CD4-positive, alpha-beta T cell treated with Interferon alpha-2 for 1 hour (primary cell): Measurements from ENCODE around the gene DOCK2.
A peak's percentile ranks its signal among the peaks of the same experiment; 100 is the strongest.
"Not testable (repeated sequence)": the region's sequence is repeated elsewhere in the genome, so short reads cannot be mapped to it uniquely, and the experiment has no call there.

Source experiments
- DNase-seq, 2 donors: peaks; one replicate each; pipeline ENCODE4 v3.0.0-alpha.2; 2020 to 2022

Gene DOCK2

DNA sequence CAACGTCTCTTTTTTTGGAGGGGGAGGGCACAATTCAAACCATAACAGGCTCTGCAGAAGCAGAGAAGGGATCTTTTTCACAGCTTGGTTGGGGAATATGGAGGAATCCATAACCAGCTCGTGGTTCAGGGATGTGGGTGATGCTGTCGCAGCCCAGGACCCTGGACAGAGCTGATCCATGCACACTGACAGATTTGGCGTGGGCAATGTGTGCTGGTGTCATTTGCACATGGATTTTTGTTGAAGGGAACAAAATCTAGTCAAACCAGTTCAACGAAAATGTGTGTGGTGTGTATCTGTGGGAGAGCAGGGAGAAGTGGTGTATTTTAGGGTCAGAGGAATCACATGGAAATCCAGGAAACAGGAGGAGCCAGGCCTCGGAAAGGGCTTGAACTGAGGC, 4.2 kb downstream of the DOCK2 start:
- no peak for DNase-seq

GRCh38 chr5:169646856-169647255, 9.8 kb downstream of the DOCK2 start:
- no peak for DNase-seq

DNA sequence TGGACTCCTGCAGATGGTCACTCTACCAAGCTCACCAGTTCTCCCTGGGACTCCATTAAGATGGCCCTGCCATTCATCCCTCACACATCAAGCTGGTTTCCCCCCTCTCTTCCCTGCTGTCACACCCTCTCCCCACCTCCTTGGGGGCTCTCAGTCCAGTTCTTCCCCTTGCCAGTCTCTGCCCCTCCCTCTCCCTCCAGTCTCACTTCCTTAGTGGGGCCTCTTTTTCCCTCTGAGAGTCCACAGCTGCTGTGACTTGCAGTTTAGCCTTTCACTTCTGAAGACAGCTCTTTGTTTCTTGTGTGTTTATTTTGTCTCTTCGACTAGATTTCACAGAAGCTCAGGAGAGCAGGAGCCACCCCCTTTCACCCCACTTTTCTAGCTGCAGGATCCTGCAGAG, 10.5 kb downstream of the DOCK2 start:
- peak in 1 of 2 donors; percentile 17 for DNase-seq

GRCh38 chr5:169648725-169649310, 11.7 kb downstream of the DOCK2 start:
- DNase-seq: no peak

DNA sequence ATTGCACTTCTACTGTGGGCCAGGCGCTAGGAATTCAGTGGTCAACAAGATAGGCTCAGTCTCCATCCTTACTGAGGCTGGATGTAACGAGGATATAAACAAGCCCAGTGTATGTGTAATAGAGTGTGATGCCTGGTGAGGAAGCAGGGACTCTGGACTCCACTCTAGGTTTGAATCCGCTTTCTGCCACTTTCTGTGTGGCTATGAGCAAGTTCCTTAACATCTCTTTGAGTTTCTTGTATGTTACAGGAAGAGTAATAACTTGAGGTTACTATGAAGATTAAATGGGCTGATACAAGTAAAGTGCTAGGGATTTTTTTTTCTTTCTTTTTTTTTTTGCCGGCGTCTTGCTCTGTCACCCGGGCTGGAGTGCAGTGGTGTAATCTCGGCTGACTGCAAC, 12.4 kb downstream of the DOCK2 start:
- DNase-seq: peak in 1 of 2 donors; percentile 31

- DNase-seq: peak in 1 of 2 donors; percentile 47
These were observed 13.7 kb downstream of the DOCK2 start for GRCh38 chr5:169650701-169651331.

GRCh38 chr5:169651526-169651925, 14.5 kb downstream of the DOCK2 start:
- DNase-seq: no peak

DNA sequence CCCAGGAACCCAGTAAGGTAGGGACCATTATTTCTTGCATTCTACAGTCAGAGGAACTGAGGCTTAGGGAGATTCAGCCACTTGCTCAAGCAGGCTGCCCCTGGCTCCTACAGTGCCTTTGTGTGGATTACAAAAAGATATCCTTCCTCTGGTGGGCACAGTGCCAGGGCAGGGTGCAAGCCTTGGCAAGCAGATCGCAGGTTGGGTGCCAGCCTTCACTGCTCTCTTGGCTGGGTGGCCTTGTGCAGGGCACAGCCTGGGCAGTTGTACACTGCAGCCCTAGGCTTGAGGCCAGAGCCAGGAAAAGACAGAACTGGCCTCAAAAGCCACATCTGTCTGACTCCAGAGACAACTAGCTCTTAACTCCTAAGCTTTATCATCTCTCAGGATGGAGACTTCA, 15.0 kb downstream of the DOCK2 start:
- no peak for DNase-seq

DNA sequence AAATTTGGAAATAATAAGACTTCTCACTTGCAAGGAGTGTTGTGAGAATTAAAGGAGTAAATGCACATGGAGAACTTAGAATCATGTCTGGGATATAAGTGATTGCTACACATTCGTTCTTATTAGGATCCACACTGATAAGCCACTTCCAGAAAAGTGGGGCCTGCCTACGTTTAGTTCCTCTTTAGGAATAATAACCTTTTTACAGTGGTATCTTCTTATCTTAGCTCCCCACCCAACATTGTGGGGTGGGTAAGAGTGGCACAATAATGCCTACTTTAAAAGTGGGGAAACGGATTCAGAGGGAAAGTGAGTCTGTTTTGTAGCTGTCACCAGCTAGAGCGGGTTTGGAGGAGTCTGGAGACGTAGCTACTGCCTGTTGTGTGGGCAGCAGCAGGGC, 16.0 kb downstream of the DOCK2 start:
- DNase-seq: no peak

- DNase-seq: no peak
These were observed 18.3 kb downstream of the DOCK2 start for GRCh38 chr5:169655353-169655752.

- DNase-seq: no peak
These were observed 19.2 kb downstream of the DOCK2 start for GRCh38 chr5:169656125-169656901.

DNA sequence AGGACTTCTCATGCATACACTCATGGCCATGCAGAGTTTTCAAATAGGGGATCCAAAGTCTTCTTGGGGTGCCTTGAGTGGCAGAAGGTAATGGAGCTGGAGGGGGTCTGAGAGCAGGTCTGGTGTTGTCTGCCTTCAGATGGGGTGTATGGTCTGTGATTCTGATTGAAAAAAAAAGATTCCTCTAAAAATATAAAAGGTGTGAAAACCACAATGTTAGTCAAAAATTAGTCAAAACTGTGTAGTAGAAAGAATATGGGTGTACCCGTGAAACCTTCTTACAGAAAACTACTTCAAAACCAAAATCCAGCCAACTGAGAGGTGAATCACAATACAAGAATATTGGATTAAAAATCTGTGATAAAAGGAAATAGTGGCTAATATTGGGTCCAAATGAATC, 20.1 kb downstream of the DOCK2 start:
- DNase-seq: peak in 1 of 2 donors; percentile 28

DNA sequence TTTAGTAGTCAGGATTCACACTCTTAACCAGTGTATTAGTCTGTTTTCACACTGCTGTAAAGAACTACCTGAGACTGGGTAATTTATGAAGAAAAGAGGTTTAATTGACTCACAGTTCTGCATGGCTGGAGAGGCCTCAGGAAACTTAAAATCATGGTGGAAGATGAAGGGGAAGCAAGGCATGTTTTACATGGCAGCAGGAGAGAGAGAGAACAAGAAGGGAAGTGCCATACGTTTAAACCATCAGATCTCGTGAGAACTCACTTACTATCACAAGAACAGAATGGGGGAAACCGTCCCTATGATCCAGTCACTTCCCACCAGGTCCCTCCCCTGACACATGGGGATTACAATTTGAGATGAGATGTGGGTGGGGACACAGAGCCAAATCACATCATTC, 25.4 kb downstream of the DOCK2 start:
- not testable (repeated sequence) for DNase-seq

DNA sequence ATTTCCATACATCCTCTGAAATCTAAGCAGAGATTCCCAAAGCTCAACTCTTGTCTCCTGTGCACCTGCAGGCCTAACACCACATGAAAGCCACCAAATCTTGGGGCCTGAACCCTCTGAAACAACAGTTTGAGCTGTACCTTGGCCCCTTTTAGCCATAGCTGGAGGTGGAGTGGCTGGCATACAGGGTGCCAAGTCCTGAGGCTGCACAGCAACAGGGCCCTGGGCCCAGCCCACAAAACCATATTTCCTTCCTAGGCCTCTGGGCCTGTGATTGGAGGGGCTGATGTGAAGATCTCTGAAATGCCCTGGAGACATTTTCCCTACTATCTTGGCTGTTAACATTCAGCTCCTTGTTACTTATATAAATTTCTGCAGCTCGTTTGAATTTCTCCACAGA, 26.5 kb downstream of the DOCK2 start:
- DNase-seq: no peak

GRCh38 chr5:169666365-169666764, 29.3 kb downstream of the DOCK2 start:
- no peak for DNase-seq

- no peak for DNase-seq
These were observed 31.0 kb downstream of the DOCK2 start for GRCh38 chr5:169667896-169668674.

DNA sequence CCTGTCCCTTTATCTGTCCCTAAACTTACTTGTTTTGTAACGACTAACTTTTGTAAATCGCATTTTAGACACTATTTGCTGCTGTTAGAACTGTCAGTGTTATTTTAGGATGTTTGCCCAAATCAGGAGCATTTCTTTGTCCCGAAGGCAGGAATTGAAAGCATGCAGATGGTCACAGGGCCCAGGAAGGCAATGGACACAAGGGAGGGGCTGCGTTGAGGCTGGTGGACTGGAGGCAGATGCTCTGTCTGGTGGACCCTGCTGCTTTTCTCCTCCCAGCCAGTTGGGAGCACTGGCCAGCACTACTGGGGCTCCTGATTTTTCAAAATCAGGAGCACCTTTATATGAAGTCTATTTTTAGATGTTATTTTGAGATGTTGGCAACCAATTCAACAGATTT, 31.7 kb downstream of the DOCK2 start:
- DNase-seq: no peak

DNA sequence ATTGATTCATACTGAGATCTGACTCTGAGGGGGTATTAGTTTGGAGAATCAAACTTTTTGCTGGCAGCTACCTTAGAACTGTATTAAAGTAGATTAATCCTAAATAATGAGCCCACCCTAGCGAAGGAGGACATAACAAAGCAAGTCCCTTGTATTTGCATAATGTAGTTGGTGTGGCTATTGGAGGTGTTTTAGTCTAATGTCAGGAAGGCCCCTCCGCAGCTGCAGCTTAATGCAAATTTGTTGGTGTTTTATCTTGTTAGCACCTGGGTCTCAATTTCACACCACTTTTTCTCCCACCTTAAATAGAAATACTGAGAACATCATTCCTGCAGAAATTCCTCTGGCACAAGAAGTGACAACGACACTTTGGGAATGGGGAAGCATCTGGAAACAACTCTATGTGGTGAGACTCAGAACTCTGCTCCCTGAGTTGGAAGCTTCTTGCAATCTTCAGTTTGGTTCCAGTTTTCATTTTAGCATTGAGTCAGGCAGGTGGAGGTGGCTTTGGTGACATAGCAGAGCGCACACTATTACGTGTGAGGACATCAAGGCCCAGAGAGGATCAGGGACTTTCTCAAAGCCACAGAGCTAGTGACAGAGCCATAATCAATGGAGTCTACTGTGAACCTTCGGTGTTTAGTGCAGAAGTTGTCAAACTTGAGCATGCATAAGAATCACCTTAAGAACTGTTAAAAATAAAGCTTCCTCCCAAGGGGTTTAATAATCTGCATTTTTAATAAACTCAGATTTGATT, 33.9 kb downstream of the DOCK2 start:
- no peak for DNase-seq

DNA sequence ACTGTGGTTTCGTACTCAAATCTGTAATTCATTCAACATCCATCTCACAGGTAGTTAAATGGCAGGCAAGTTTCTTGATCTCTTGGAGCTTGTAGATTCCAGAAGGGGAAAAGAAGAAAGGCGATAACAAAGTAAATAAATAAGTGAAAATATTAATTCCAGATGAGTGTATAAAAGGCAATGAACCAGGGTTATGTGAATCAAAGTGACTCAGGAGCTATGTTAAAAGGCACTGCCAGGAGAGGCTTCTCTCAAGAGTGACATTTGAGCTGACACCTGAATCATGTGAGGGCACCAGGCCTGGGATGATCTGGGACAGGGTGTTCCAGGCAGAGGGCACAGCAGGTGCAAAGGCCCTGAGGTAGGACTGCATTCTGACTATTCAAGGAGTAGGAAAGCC, 45.0 kb downstream of the DOCK2 start:
- no peak for DNase-seq

DNA sequence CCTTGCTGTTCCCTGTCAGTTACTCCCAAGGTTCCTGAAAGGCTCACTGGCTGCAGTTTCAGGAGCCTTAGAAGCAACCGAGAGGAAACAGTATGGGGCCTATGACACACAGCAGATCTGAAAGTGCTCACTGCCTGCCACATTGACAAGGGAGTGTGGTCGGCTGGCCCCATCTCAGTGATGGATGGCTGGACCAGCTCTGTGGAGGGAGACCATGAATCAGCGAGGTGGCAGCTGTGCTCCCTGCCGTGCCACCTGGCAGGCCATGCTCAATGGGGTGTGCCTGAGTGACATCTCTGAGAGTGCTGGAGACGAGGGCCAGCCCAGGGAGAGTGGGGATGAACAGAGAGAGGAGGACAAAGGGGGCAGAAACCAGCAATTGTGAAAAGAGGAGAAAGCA, 49.1 kb downstream of the DOCK2 start:
- DNase-seq: no peak

DNA sequence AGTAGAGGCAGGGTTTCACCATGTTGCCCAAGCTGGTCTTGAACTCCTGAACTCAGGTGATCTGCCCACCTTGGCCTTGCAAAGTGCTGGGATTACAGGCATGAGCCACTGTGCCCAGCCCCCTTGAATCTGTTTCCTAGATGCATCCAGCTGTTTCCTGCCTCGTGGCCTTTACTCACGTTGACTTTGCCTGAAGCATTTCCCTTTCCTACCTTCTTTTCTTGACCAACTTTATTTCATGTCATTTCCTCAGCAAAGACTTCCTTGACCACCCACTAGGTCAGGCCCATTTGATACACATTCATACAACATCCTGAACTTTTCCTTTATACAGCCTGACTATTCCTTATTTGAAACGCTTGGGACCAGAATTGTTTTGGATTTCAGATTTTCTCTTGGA, 51.0 kb downstream of the DOCK2 start:
- DNase-seq: no peak

- no peak for DNase-seq
These were observed 54.4 kb downstream of the DOCK2 start for GRCh38 chr5:169691471-169691870.
